ENCODE results near the gene MRPS16. TPM values are rescaled to one million over a fixed set of nuclear protein-coding genes. Genes with fewer than 3 reads are reported as not detected.

Gene MRPS16
- total RNA-seq, 1 donor, result 83.2 TPM

DNA sequence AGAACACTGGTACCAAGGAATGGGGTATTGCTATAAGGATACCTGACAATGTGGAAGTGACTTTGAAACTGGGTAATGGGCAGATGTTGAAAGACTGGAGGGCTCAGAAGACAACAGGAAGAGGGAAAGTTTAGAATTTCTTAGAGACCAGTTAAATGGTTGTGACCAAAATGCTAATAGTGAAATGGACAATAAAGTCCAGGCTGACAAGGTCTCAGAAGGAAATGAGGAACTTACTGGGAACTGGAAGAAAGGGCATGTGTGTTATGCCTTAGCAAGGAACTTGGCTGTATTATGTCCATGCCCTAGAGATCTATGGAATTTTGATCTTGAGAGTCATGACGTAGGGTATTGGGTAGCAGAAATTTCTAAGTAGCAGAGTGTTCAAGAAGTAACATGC lies 46.6 kb downstream of the MRPS16 start:
- TF ChIP-seq CTCF (IDR thresholded peaks at IDR 0.05; ENCODE audit: insufficient read depth, low read length), result no peak
- no peak for DNase-seq (ENCODE audit: low read depth)
- no peak overlapping the region for H3K4me3 ChIP-seq (ENCODE audit: low read depth, low read length)

GRCh38 chr10:73205081-73205480 lies 47.4 kb downstream of the MRPS16 start:
- DNase-seq (ENCODE audit: low read depth), result no peak
- TF ChIP-seq CTCF (IDR thresholded peaks at IDR 0.05; ENCODE audit: insufficient read depth, low read length), result no peak
- H3K4me3 ChIP-seq (ENCODE audit: low read depth, low read length), result no peak overlapping the region

Small RNAs within 50 kb of the gene (small RNA-seq; reads per million reads assigned to genes)
- gene RNU6-833P, result not detected

Other genes starting within 250 kb of the MRPS16 start
- 159 and 170 TPM in 2 replicates for gene P4HA1, start 155.8 kb downstream of the MRPS16 start, total RNA-seq (ENCODE audit: low replicate concordance)
- 1.8 TPM in 2 replicates for gene NUDT13, start 142.2 kb downstream of the MRPS16 start, total RNA-seq (ENCODE audit: low replicate concordance)
- 24.0 and 33.3 TPM in 2 replicates for gene ECD, start 84.6 kb downstream of the MRPS16 start, total RNA-seq (ENCODE audit: low replicate concordance)
- gene FAM149B1, start 84.5 kb downstream of the MRPS16 start, total RNA-seq (ENCODE audit: low replicate concordance), result 30.8 and 47.5 TPM in 2 replicates
- gene DNAJC9, start 5.4 kb downstream of the MRPS16 start, total RNA-seq (ENCODE audit: low replicate concordance), result 18.7 and 41.0 TPM in 2 replicates
- gene CFAP70, start 106.2 kb upstream of the MRPS16 start, total RNA-seq (ENCODE audit: low replicate concordance), result 1.4 and 6.1 TPM in 2 replicates
- 47.5 and 158 TPM in 2 replicates for gene ANXA7, start 161.4 kb upstream of the MRPS16 start, total RNA-seq (ENCODE audit: low replicate concordance)
- gene MSS51, start 180.9 kb upstream of the MRPS16 start, total RNA-seq (ENCODE audit: low replicate concordance), result 2.5 and 3.8 TPM in 2 replicates
- 45.5 and 49.2 TPM in 2 replicates for gene PPP3CB, start 243.4 kb upstream of the MRPS16 start, total RNA-seq (ENCODE audit: low replicate concordance)